Activated naive CD8-positive, alpha-beta T cell treated with anti-CD3 and anti-CD28 coated beads, Interleukin-2, amount 50 U/mL, for 24 hours (primary cell): ENCODE data around the gene CLPTM1.
A peak's percentile ranks its signal among the peaks of the same experiment; 100 is the strongest.

Experiments used
- ATAC-seq: fragments of 150-1000 bp; cut with Tn5 transposase; one replicate; pipeline ENCODE4 v1.10.0; 2021
- DNase-seq: peaks from one replicate; pipeline ENCODE4 v3.0.0; 2021
- H3K27ac Mint-ChIP-seq: one replicate; pipeline ENCODE4 v1.8.0; 2021; ENCODE audit warnings: mild to moderate bottlenecking, mixed read lengths
- H3K27me3 Mint-ChIP-seq: one replicate; pipeline ENCODE4 v1.8.0; 2021; ENCODE audit warnings: mixed read lengths
- H3K36me3 Mint-ChIP-seq: one replicate; pipeline ENCODE4 v1.8.0; 2021; ENCODE audit warnings: low read depth, mixed read lengths
- H3K4me1 Mint-ChIP-seq: one replicate; pipeline ENCODE4 v1.8.0; 2021; ENCODE audit warnings: mixed read lengths
- H3K4me3 Mint-ChIP-seq: one replicate; pipeline ENCODE4 v1.8.0; 2021; ENCODE audit warnings: mild to moderate bottlenecking, moderate library complexity, mixed read lengths
- H3K9me3 Mint-ChIP-seq: one replicate; pipeline ENCODE4 v1.8.0; 2021; ENCODE audit warnings: mixed read lengths

CLPTM1 gene

DNA sequence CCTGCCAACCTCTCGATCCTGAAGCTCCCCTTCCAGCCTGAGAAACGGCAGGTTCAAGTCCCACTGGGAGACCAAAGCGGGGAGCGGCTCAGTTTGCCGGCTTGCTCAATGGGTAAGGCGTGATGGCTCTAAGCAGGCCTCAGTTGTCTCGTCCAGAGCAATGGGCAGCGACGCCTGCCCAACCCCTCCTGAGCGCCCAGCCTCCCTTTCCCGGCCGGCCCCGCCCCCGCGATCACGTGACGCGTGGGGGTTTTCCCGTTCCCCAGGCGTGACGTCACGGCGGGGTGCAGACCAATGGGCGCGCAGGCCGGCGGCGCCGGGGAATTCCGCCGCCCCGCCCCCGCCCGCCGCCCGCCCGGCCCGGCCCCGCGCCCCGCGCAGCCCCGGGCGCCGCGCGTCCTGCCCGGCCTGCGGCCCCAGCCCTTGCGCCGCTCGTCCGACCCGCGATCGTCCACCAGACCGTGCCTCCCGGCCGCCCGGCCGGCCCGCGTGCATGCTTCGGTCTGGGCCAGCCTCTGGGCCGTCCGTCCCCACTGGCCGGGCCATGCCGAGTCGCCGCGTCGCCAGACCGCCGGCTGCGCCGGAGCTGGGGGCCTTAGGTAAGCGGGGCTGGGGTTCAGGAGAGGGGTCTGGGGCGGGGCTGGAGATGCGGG lies 46.0 kb downstream of the CLPTM1 start, which contains the start of gene RELB:
Gene RELB (plus strand): TSS at position 378 of the 653 bp plus-strand sequence. CDS start 116 bp downstream, at position 494.
- peaks cover 16% of the 10 kb centered on the region for H3K36me3 Mint-ChIP-seq
- ATAC-seq (peak; percentile 68), DNase-seq (peak; percentile 98)
- H3K27me3 Mint-ChIP-seq: no peaks in the 10 kb centered on the region
- peaks cover 20% of the 10 kb centered on the region for H3K4me1 Mint-ChIP-seq
- no peaks in the 10 kb centered on the region for H3K9me3 Mint-ChIP-seq
- peak within 1 kb of the TSS; percentile 96 for H3K27ac Mint-ChIP-seq
- H3K4me3 Mint-ChIP-seq: peak within 1 kb of the TSS; percentile 92

DNA sequence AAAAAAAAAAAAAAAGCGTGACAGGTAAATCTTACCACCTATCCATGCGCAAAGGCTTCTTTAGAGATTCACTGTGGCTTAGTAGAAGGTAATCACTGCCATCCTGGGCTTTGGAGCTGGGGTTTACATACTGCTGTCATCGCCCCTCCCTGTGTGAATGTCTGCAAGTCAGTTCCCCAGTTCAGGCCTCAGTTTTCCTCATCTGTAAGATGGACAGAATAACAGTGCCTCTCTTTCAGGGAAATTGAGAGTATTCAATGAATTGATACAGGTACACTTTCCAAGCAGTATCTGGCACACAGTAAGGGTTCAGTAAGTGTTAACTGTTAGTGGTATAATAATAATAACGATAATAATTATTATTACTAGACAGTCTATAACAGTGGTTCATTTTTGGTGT lies 48.3 kb downstream of the CLPTM1 start:
- H3K27ac Mint-ChIP-seq: no peak overlapping the region
- peaks cover 20% of the 10 kb centered on the region for H3K4me1 Mint-ChIP-seq
- DNase-seq: no peak
- H3K36me3 Mint-ChIP-seq: peaks cover 23% of the 10 kb centered on the region
- no peak for ATAC-seq
- no peak overlapping the region for H3K4me3 Mint-ChIP-seq
- H3K9me3 Mint-ChIP-seq: no peaks in the 10 kb centered on the region
- H3K27me3 Mint-ChIP-seq: no peaks in the 10 kb centered on the region

DNA sequence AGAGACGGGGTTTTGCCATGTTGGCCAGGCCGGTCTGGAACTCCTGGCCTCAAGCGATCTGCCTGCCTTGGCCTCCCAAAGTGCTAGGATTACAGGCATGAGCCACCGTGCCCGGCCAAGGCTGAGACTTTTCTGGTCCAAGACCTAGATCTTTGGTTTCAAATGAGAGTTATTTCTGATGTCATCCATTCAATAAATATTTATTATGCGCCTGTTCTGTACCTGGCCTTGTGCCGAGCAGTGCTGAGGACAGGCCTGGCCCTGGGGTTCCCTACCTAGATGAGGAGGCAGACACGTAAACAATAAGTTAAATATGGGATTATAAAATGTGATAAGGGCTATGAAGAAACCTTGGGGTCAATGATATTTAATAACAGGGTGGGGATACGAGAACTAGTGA lies 50.6 kb downstream of the CLPTM1 start:
- ATAC-seq (no peak), DNase-seq (no peak)
- H3K9me3 Mint-ChIP-seq: no peaks in the 10 kb centered on the region
- H3K27me3 Mint-ChIP-seq: no peaks in the 10 kb centered on the region
- no peak overlapping the region for H3K4me3 Mint-ChIP-seq
- peaks cover 15% of the 10 kb centered on the region for H3K4me1 Mint-ChIP-seq
- H3K36me3 Mint-ChIP-seq: peaks cover 31% of the 10 kb centered on the region
- no peak overlapping the region for H3K27ac Mint-ChIP-seq

DNA sequence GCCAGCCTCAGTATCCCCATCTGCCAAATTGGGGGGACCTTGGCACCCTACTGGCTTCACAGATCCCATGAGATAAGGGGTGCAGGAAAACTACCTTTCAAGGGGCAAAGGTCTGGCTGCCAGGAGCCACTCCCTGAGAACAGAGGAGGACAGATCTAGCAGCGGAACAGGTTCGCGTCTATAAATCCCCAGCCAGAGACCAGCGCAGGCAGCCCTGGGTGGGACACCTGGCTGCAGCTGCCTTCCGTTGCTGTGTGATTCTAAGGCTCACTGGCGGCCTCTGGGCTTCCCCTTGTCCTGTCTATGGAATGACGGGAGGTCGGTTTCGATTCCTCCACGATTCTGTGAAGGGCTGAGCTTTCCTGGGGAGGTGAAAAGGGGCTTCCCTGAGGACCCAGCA lies 53.4 kb downstream of the CLPTM1 start:
- no peak for DNase-seq
- Mint-ChIP-seq H3K4me3 (no peak overlapping the region), H3K9me3 (no peaks in the 10 kb centered on the region), H3K27ac (no peak overlapping the region), H3K4me1 (peaks cover under 1% of the 10 kb centered on the region), H3K27me3 (no peaks in the 10 kb centered on the region), H3K36me3 (peaks cover 26% of the 10 kb centered on the region)
- ATAC-seq: no peak

DNA sequence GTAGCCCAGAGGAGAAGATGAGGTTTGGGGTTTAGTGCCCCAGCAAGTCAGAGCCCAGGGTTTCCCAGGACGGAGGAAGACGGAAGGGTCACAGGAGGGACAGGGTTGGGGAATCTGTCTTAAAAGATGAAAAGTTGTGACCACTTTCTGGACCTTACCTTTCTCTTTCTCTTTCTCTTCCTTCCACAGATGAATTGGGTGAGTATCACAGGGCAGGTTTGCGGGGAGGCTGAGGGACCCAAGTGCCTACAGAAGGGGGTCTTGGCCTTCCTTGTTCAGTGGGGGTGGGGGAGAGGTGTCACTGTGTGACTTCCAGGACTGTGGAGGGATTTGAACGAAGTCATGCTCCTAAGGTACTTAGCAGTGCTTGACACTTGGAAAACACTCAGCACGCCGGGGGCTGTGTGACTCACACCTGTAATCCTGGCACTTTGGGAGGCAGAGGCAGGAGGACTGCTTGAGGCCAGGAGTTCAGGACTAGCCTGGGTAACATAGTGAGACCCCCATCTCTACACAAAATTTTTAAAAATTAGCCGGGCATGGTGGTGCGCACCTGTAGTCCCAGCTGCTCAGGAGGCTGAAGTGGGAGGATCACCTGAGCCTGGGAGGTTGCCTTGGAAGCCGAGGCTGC lies 54.6 kb downstream of the CLPTM1 start:
- Mint-ChIP-seq H3K4me3 (no peak overlapping the region), H3K27ac (no peak overlapping the region), H3K9me3 (no peaks in the 10 kb centered on the region), H3K4me1 (no peaks in the 10 kb centered on the region), H3K36me3 (peaks cover 28% of the 10 kb centered on the region), H3K27me3 (no peaks in the 10 kb centered on the region)
- no peak for ATAC-seq
- DNase-seq: no peak

DNA sequence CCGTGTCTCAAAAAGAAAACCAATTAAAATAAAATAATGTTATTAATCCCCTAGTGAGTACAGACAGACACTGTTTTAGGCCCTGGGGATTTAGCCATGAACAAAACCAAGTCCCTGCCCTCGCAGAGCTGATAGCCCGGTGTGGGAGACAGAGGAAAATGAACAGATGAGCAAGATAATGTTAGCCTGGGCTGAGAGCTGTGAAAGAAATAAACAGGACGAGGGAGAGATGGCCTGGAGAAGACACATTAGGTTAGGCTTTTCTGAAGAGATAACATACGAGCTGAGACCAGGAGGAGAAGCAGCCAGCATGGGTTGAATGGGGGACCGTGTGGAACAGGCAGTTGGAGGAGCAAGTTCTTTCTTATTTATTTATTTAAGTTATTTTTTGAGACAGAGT lies 55.1 kb downstream of the CLPTM1 start:
- Mint-ChIP-seq H3K27ac (no peak overlapping the region), H3K27me3 (no peaks in the 10 kb centered on the region), H3K4me1 (no peaks in the 10 kb centered on the region), H3K36me3 (peaks cover 30% of the 10 kb centered on the region), H3K9me3 (no peaks in the 10 kb centered on the region), H3K4me3 (no peak overlapping the region)
- ATAC-seq (no peak), DNase-seq (no peak)

DNA sequence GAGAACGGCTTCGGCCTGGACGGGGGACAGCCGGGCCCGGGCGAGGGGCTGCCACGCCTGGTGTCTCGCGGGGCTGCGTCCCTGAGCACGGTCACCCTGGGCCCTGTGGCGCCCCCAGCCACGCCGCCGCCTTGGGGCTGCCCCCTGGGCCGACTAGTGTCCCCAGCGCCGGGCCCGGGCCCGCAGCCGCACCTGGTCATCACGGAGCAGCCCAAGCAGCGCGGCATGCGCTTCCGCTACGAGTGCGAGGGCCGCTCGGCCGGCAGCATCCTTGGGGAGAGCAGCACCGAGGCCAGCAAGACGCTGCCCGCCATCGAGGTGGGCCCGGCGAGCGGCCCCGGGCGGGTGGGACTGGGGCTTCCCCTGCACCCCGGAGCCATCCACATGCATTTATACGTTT lies 56.8 kb downstream of the CLPTM1 start:
- peaks cover 11% of the 10 kb centered on the region for H3K4me1 Mint-ChIP-seq
- no peaks in the 10 kb centered on the region for H3K27me3 Mint-ChIP-seq
- H3K36me3 Mint-ChIP-seq: peaks cover 23% of the 10 kb centered on the region
- ATAC-seq (no peak), DNase-seq (no peak)
- H3K9me3 Mint-ChIP-seq: no peaks in the 10 kb centered on the region
- no peak overlapping the region for H3K27ac Mint-ChIP-seq
- no peak overlapping the region for H3K4me3 Mint-ChIP-seq

DNA sequence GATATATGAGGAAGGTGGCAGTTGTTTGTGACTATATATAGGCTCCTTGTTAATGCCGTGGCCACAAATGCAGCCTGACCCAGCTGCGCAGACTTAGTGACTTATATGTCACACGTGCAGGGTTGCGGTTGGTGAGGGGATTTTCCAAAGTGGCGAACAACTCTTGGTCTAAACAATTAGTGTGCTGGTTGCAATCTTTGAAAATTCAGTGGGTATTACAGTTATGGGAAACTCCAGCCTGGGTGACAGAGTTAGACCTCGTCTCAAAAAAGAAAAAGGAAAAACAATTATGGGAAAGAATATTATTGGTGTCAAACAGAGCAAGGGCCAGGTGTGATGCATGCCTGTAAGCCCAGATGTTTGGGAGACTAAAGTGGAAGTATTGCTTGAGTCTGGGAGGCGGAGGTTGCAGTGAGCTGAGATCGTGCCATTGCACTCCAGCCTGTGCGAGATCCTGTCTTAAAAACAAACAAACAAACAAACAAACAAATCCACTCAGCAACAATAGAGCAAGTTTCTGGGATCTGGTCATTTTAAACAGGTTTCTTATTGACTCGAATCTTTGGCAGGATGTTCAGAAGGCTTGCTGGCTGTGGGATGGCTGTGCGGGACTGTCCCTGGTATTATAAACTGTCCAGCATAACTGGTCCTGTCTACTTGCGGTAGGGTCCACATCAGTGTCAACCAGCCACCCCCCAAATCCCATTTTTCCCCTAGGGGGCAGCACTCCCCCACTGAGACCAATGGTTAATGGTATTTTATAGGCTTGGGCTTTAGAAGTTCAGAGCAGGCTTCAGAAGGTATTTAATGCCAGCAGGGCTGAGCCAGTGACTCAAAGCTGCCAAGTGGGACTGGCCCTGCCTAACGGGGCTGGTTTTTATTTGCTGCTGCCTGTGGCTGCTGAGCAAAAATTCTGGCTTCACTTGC lies 61.5 kb downstream of the CLPTM1 start:
- peak overlapping the region; percentile 82 for H3K27ac Mint-ChIP-seq
- peaks cover 13% of the 10 kb centered on the region for H3K4me1 Mint-ChIP-seq
- peak; percentile 78 for DNase-seq
- H3K36me3 Mint-ChIP-seq: peaks cover 25% of the 10 kb centered on the region
- no peaks in the 10 kb centered on the region for H3K9me3 Mint-ChIP-seq
- peak overlapping the region; percentile 48 for H3K4me3 Mint-ChIP-seq
- H3K27me3 Mint-ChIP-seq: no peaks in the 10 kb centered on the region
- peak; percentile 94 for ATAC-seq

DNA sequence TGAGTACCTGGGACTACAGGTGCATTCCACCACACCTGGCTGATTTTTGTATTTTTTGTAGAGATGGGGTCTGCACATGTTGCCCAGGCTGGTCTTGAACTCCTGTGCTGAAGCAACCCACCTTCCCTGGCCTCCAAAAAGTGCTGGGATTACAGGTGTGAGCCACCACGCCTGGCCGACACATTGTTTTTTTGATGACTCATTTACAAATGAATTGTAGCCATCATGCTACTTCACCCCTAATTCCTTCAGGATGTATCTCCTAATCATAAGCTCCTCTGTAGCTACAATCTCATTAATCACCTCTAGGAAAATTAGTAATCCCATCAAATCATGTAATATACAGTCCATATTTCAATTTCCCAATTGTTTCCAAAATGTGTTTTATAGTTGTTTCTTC lies 64.0 kb downstream of the CLPTM1 start:
- no peak for ATAC-seq
- Mint-ChIP-seq H3K27me3 (no peaks in the 10 kb centered on the region), H3K27ac (no peak overlapping the region), H3K36me3 (peaks cover 22% of the 10 kb centered on the region), H3K4me3 (no peak overlapping the region), H3K4me1 (peaks cover 13% of the 10 kb centered on the region), H3K9me3 (no peaks in the 10 kb centered on the region)
- no peak for DNase-seq

DNA sequence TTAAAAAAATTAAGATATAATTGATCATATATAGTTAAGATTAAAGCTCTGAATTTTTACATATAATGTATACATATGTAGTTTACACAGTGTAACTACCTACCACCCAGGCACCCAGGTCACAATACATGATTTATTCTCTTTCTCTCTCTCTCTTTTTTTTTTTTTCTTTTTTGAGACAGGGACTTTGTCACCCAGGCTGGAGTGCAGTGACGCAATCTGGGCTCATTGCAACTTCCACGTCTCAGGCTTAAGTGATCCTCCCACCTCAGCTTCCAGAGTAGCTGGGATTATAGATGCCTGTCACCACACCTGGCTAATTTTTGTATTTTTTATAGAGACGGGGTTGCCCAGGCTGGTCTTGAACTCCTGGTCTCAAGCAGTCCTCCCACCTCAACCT lies 64.9 kb downstream of the CLPTM1 start:
- ATAC-seq: no peak
- no peak for DNase-seq
- Mint-ChIP-seq H3K4me1 (peaks cover 13% of the 10 kb centered on the region), H3K9me3 (no peaks in the 10 kb centered on the region), H3K4me3 (no peak overlapping the region), H3K27ac (no peak overlapping the region), H3K36me3 (peaks cover 22% of the 10 kb centered on the region), H3K27me3 (no peaks in the 10 kb centered on the region)

DNA sequence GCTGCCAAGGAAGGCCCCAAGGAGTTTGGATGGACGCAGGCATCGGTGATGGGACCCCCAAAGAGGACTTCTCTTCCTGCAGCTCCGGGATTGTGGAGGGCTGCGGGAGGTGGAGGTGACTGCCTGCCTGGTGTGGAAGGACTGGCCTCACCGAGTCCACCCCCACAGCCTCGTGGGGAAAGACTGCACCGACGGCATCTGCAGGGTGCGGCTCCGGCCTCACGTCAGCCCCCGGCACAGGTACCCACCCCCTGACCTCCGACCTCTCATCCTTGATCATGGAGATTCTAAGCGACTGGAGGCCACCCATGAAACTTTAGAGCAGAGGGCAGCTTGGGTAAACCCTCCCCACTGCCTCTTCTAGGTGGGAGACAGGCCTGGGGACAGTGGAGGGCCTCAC lies 66.8 kb downstream of the CLPTM1 start:
- Mint-ChIP-seq H3K9me3 (no peaks in the 10 kb centered on the region), H3K36me3 (peaks cover 18% of the 10 kb centered on the region), H3K4me1 (peaks cover 3% of the 10 kb centered on the region), H3K27me3 (no peaks in the 10 kb centered on the region), H3K27ac (no peak overlapping the region), H3K4me3 (no peak overlapping the region)
- no peak for DNase-seq
- no peak for ATAC-seq

DNA sequence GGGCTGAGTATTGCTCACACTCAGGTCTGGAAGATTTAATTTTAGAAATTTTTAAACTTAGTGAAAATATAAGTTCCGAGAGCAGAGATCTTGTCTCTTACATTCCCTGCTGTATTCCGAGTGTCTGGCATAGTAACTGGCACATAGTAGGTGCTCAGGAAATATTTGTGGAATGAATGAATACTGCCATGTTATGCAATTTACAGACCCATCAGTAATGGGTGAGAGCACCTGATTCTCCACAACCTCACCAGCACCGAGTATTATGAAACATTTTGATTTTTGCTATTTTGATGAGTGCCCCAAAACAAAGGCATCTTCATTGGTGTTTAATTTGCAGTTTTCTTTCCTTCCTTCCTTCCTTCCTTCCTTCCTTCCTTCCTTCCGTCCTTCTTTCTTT lies 67.9 kb downstream of the CLPTM1 start:
- Mint-ChIP-seq H3K27ac (no peak overlapping the region), H3K9me3 (no peaks in the 10 kb centered on the region), H3K27me3 (no peaks in the 10 kb centered on the region), H3K4me1 (no peaks in the 10 kb centered on the region), H3K4me3 (no peak overlapping the region), H3K36me3 (peaks cover 23% of the 10 kb centered on the region)
- ATAC-seq (no peak), DNase-seq (no peak)

DNA sequence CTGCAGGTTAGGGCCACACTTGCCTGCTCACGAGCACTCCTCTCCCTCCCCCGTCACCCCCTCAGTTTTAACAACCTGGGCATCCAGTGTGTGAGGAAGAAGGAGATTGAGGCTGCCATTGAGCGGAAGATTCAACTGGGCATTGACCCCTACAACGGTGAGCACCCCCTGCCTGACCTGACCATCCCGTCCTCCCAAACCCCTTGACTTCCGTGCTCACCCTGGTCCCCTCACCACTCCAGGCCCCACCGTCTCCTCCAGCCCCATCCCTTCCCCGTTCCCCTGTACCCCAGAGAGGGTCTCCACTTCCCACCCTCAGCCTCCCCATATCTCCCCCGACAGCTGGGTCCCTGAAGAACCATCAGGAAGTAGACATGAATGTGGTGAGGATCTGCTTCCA lies 70.1 kb downstream of the CLPTM1 start:
- Mint-ChIP-seq H3K27ac (no peak overlapping the region), H3K4me1 (no peaks in the 10 kb centered on the region), H3K9me3 (no peaks in the 10 kb centered on the region), H3K27me3 (no peaks in the 10 kb centered on the region), H3K4me3 (no peak overlapping the region), H3K36me3 (peaks cover 18% of the 10 kb centered on the region)
- DNase-seq: no peak
- ATAC-seq: no peak

DNA sequence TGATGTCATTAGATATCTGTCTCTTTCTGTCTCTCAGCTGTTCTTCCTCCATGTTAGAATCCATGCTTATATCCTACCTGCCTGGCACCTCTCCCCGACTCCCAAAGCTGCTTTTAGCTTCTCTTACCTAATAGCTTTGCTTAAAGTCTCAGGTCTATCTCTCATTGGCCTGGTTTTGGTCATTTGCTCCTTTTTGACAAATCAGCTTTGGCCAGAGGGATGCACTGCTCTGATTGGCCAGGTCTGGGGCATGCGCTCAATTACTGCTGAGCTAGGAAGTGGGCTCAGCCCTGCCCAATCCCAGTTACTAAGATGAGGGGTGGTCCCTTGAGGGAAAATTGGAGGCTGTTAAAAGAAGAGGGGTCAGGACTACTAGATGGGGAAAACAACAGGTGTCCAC lies 72.2 kb downstream of the CLPTM1 start:
- Mint-ChIP-seq H3K4me3 (no peak overlapping the region), H3K4me1 (no peaks in the 10 kb centered on the region), H3K36me3 (peaks cover 27% of the 10 kb centered on the region), H3K27ac (no peak overlapping the region), H3K27me3 (no peaks in the 10 kb centered on the region), H3K9me3 (no peaks in the 10 kb centered on the region)
- DNase-seq (no peak), ATAC-seq (no peak)

DNA sequence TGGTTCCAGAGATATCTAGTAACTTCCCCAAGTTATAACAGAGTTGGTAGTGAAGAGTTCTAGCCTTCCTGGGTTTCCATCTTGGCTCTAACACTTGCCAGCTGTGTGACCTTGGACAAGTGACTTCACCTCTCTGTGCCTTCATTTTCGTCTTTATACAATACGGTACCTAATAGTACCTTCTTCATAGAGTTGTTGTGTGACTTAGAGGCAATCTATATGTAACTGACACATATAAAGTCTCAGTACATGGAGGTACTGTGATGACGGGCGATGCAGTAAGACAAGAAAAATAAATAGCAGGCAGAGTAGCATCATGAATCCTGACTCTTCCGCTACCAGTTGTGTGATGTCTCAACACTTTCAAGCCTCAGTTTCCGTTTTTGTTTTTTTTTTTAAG lies 75.6 kb downstream of the CLPTM1 start:
- DNase-seq (no peak), ATAC-seq (no peak)
- no peak overlapping the region for H3K4me3 Mint-ChIP-seq
- H3K9me3 Mint-ChIP-seq: no peaks in the 10 kb centered on the region
- H3K4me1 Mint-ChIP-seq: no peaks in the 10 kb centered on the region
- peaks cover 39% of the 10 kb centered on the region for H3K36me3 Mint-ChIP-seq
- H3K27ac Mint-ChIP-seq: no peak overlapping the region
- H3K27me3 Mint-ChIP-seq: no peaks in the 10 kb centered on the region
